NCI-H2227 (cell line): ENCODE measurements around the gene FBXW5.

Source experiments
- DNase-seq: peaks from one replicate; lab custom pipeline; 2025; ENCODE audit not compliant: unreplicated experiment; lab: John Stamatoyannopoulos, UW

FBXW5 gene

DNA sequence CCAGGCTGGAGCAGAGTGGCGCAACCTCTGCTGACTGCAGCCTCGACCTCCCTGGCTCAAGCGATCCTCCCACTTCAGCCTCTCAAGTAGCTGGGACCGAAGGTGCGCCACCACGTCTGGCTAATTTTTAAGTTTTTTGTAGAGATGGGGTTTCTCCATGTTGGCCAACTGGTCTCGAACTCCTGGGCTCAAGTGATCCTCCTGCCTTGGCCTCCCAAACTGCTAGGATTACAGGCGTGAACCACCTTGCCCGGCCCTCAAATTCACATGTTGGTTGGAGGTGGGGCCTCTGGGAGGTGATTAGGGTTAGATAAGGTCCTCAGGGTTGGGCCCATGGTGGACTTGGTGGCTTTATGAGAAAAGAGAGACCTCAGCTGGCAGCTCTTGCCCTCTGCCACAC lies 17.6 kb upstream of the FBXW5 start:
- DNase-seq, result no peak

DNA sequence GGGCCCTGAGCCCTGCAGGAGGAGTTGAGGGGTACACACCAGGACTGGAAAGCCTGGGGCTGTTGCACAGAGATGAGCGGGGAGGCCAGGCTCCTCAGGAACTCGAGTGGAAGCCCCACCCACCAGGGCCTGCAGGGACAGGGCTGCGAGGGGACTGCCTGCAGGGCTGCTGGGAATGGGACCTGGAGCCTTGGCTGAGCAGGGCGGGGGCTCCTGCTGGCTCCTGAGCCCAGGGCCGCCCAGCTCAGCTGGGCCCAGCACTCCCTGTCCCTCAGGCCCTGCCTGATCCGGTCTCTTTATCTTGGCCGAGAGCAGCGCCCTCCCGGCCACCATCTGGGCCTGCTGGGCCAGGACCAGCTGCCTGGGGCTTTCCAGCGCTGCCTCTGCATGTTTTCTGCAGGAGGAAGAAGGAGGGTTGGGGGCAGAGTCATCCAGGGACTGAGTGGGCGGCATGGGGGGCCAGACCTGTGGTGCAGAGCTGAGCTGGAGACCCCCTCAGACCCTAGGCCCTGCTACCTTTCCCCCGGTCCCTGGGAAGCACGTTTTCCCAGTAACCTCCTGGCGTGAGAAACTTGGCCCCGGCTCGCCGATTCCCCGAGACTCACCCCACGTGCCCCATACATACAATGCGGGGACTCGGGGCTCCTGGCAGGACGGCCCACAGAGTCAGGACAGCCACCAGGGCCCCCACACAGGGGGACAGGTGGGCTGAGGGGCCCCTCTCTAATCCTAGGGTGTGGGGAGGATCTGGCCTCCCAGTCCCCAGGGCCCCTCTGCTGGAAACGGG lies 16.9 kb upstream of the FBXW5 start:
- no peak for DNase-seq

DNA sequence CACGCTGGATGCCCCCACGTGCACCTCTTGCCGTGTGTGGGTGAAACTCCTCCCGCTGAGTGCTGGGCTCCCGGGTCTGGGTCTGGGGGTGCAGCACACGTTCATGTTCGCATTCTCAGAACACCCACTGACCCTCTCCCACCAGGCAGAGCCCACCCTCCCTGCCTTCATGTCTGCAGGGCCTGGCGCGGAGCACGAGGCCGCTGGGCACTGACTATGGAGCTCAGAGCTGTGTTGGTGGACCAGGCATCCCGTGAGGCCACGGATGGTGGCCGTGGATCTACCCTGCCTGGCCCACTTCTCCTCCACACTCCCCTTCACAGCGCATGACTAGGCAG lies 16.4 kb upstream of the FBXW5 start:
- DNase-seq, result no peak

DNA sequence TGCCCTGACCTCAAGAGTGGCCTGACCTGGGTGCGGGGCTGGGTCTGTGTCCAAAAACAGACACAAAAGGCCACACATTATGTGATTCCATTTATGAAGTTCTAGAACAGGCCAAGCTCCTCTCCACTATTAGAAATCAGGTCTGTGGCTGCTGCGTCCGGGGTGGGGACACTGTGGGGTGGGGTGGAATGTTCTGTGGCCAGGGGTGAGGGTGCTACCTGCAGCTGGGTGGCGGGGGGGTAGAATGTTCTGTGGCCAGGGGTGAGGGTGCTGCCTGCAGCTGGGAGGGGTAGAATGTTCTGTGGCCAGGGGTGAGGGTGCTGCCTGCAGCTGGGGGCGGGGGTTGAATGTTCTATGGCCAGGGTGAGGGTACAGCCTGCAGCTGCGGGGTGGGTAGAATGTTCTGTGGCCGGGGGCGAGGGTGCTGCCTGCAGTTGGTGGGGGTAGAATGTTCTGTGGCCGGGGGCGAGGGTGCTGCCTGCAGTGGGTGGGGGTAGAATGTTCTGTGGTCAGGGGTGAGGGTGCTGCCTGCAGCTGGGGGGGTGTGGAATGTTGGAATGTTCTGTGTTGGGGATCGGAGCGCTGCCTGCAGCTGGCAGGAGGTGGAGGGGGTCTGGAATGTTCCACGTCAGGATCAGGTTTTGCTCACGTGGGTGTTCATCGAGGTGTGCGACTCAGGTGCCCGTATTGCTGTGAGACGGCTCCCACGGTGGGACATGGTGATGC lies 15.8 kb upstream of the FBXW5 start:
- no peak for DNase-seq

DNA sequence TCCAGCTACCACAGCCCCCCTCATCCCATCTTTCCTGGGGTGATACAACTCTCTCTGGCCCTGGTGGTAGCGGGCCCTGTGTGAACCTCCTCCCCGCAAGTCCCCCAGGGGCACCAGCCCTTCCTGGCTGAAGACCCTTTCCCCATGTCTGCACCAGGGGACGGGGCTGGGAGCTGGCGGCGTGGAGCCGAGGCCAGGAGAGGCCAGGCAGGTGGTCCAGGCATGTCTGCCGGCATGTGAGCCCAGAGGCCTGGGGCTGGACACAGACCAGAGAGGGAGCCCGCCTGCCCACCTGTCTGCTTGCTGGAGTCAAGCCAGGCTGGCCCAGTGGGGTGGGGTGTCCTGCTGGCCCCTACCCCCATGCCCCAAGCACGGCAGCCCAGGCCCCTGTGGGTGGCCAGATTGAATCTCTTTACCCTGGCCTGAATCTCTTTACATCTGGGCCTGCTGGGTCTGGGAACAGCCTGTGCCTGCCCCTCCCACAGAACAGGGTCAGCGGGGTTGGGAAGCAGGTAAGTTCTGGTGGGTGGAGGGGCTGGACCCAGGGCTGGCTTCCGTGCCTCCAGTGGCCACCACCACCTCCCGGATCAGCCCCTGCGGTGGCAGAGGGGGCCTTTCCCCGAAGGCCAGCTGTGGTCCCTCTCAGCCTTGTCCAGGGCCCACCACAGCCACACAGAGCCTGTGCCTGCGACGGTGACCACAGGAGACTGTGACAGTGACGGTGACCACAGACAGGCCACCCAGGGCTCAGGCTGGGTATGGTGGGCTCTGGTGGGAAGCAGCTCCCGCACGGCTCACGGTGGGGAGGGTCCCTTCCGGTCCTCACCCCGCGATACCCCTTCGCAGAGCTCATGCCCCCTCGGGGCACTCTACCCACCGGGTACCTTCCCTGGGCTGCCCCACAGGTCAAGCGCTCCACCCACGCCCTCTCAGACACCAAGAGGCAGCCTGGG lies 14.6 kb upstream of the FBXW5 start:
- DNase-seq, result no peak

DNA sequence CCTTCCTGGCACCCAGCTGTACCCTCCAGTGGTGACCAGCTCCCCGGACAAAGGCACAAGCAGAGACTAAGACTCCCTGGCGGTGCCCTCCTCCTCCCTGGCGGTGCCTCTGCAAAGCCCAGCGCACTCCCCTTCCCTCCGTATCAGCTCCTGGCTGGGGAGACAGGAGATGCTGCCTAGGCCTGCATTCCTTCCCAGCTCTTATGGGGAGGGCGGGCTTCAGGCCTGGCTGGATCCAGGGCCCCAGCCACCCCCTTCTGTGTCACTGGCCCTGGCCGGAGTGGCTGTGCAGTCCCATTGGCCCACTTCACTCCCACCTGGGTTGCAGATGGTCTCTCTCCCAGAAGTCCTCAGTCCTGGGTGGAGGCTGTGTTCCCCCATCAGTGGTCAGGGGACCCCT lies 13.9 kb upstream of the FBXW5 start:
- no peak for DNase-seq

DNA sequence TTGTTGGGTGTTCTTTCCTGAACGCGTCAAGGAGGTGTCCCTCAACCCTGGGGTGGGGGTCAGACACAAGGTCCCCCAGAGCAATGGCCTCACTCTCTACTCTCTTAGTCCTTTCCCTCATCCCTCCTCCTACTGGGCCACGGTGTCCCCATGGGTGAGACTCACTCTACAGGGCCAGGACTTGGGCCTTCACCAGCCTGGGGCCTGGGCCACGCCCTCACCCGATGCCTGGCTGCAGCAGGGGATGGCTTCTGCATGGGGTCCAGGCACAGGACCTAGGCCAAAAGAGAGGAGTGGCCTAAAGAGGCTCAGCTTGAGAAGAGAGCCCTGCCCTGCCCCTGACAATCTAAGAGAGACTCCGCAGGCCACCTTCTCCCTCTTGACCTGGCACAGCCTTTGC lies 13.4 kb upstream of the FBXW5 start:
- DNase-seq, result no peak

DNA sequence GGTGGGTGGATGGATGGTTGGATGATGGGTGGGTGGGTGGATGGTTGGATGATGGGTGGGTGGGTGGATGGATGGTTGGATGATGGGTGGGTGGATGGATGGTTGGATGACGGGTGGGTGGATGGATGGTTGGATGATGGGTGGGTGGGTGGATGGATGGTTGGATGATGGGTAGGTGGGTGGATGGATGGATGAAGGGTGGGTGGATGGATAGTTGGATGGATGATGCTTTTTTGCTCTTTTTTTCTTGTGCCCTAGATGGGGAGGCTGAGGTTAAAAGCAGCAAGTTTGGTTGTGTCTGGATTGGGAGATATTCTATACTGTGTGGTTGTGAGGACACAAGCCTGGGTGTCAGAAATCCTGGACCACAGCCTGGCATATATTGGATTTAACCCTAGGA lies 12.9 kb upstream of the FBXW5 start:
- no peak for DNase-seq

DNA sequence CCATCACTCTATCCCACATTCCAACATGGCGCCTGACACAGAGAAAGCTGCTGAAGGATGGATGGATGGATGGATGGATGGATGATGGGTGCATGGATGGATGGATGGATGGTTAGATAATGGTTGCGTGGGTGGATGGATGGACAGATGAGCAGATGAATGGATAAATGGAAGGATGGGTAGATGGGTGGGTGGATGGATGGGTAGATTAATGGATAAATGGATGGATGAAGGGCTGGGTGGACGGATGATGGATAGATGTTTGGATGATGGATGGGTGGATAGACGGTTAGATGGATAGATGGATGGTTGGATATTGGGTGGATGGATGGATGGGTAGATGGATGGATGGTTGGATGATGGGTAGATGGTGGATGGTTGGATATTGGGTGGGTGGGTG lies 12.1 kb upstream of the FBXW5 start:
- DNase-seq, result no peak

DNA sequence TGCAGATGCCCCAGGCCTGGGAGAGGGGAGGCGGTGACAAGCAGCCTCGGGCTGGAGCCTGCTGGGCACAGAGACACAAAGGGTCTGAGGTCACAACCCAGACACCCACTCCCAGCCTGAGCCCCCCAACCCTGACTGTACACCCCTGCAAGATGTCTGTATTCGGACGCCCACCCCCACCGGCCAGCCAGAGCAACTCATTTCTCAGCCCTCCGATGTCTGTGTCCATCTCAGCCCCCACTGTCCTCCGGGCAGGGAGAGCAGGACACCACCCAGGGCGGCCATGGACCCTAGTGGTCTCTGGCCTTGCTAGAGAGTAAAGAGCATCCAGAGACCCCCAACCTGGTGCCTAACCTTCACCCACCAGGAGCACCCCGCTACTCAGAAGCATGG lies 11.4 kb upstream of the FBXW5 start:
- DNase-seq, result no peak

DNA sequence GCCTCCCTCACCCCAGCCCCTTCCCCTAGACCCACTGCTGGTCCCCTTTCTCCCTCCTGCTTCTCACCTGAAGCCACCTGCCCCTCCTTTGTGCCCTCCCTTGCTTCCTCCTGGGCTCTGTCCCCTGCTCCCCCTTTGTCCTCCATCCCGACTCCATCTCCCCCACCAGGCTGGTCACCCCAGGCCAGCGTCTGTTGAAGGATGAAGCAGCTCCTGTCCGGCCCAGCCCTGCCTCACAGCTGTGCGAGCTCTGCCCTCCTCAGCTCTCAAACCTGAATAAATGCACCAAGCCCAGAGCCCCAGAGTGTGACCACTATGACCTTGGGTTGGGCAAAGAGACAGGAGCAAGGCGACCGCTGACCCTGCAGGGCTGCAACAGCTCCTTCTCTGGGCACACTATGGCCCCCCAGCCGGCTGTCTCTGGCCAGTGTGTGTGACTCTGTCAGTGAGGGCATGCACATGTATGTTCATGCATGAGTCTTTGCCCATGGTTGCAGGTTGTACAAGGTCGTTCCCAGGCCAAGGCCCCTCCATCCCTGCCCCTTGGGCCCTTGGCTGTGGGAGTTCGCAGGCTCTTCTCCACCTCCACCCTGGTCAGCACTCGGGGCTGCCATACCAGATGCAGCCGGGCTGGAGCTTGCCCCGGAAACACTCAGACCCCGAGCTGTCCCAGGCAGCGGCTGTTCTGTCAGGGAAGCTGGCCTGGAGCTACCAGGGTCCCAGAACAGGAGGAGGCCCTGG lies 10.8 kb upstream of the FBXW5 start:
- no peak for DNase-seq

DNA sequence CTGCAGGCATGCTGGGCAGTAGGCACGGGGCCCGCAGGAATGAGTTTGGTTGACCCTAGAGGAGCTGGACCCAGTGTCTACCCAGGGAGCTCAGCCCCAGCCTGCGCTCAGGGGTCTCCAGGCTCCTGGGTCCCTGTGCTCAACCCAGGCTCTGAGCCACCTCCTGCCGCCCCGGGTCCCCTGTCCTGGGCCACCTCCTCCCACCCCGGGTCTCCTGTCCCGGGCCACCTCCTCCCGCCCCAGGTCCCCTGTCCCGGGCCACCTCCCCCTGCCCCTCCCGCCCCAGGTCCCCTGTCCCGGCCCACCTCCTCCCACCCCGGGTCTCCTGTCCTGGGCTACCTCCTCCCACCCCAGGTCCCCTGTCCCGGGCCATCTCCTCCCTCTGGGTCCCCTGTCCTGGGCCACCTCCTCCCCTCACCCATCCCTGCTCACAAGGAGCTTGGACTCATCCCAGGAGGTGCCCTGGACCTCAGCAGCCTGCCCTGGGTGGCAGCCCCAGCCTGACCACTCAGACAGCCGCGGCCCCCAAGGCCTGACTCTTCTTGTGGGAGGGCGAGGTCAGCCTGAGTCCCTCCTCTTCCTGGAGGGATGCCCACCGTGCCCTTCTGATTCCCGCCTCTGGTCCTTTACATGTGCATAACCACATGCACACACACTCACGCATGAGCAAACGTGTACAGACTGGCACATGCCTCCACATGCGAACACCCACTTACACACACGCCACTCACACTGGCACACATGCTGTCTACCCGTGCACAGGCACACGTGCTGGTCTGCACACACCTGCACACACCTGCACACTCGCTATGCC lies 9.9 kb upstream of the FBXW5 start:
- no peak for DNase-seq

DNA sequence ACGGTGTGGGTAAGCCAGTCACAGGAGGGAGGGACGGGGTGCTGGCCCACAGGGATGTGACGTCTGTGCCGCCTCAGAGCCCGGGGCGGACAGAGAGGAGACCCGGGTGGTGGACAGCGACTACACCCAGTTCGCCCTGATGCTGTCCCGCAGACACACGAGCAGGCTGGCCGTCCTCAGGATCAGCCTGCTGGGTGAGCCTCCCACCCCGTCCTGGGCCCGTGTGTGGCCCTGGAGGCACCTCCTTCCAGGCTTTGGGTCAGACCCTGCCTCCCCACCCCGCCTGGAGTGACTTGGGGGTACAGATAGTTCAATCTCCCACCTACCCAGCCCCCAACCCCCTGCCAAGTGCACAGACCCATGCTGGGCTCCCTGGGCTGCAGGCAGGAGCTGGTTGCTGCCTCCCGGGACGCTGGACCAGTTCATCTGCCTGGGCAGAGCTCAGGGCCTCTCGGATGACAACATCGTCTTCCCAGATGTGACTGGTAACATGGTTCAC lies 9.3 kb upstream of the FBXW5 start:
- no peak for DNase-seq

DNA sequence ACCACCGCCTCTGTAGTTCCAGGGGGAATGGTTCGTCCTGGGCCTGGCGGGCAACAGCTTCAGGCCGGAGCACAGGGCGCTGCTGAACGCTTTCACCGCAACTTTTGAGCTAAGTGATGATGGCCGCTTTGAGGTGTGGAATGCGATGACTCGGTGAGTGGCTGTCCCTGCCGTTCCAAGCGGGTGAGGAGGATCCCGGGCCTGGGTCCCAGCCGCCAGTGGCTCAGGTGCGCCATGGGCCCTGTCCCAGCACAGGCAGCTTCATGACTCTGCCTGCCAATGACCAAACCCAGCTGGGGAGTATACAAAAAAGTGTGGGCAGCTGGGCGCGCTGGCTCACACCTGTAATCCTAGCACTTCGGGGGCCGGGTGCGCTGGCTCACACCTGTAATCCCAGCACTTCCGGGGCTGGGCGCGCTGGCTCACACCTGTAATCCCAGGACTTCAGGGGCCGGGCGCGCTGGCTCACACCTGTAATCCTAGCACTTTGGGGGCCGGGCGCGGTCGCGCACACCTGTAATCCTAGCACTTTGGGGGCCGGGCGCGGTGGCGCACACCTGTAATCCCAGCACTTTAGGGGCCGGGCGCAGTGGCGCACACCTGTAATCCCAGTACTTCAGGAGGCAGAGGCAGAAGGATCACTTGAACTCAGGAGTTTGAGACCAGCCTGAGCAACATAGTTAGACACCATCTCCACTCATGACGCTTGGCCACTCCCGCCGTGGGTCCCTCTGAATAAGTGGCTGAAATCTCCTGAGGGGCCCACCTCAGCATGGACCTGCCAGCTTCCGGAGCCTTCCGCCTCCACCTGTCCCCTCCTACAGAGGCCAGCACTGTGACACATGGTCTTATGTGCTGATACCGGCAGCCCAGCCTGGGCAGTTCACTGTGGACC lies 8.6 kb upstream of the FBXW5 start:
- DNase-seq, result no peak

DNA sequence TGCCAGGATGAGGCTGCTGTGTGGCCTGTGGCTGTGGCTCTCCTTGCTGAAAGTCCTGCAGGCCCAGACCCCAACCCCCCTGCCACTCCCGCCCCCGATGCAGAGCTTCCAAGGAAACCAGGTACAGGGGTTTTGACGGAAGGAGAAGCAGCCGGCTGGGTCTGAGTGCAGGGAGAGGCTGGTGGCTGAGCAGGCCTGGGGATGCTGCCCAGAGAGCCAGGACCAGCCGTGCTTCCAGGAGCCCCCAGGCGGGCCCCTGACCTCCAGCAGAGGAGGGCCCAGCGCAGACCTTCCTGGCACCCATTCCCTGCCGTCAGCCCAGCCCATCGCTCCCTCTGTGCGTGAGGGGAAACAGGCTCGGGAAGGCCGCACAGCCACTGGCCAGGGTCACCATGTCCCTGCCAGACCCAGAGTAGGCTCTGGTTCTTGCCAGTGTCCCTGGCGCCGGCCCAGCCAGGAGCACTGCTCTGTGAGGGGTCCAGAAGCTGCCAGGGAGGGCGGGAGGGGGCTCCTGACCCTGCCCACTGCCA lies 7.8 kb upstream of the FBXW5 start:
- DNase-seq, result no peak

DNA sequence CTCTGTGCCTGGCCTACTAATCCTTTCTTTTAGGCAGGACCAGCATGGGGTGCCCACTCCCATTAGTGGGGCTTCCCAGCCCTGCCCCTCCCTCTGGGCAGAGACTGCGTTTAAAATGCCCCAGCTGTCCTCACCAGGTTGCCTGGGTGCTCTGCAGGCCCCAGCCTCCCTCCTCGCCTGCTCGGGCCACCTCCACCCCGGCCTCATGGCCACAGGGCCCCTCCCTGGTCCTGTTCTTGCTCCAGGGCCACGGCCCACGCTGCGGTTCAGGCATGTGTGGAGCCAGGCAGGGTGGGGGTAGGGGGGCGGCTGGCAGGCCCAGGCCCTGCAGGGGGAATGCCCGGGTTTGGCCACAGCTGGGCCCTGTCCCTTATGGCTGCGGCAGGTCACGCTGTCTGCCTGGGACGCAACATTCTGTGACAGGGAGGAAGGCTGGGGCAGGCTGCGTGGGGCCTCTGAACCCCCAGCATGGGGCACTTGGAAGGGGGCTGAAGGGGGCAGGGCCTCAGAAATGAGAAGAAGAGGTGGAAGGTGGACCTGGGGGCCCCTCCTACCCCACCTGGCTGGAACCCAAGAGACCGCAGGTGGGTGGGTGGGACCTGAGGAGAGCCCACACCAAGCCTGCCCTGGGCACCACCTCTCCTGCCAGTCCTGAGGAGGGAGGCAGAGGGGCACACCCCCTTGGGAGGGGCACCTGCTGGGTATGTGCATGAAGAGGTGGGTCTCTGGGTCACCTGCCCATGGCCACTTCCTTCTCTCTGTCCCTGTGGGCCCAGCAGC lies 7.2 kb upstream of the FBXW5 start, which contains the start of gene LCN12:
LCN12 (plus strand) TSS at position 733 of the 780 bp plus-strand sequence. CDS start 55 bp downstream, outside the sequence.
- no peak for DNase-seq

DNA sequence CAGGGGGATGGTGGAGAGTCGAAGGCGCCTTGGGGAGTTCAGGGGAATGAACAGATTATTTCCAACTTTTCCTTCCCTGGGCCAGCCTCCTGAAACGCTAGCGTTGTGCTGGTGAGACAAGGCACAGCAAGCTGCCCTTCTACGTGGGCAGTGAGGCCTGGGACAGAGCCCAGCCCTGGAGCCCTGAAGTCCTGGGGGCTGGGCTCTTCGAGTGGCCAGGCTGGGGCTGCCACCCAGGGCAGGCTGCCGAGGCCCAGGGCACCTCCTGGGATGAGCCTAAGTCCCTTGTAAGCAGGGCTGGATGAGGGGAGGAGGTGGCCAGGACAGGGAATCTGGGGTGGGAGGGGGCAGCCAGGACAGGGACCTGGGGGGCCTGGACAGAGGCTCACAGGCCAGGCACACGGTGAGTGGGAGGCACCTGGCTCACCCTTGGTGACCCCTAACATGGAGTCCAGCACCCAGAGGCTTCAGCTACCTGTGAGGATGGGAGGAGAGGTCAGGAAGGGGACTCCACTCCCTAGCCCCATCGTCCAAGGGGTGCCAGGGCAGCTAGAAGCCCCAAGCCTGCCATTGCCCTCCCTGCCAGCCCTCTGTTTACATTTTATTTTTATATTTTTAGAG lies 6.2 kb upstream of the FBXW5 start:
- DNase-seq, result no peak
